NT2/D1 (cell line): Measurements from ENCODE around the gene TMED1.

Experiments used
- SUZ12 ChIP-seq: IDR thresholded peaks from 2 replicates; pipeline ENCODE4 v1.6.1; 2011; ENCODE audit not compliant: insufficient read length, insufficient read depth; ENCODE audit errors: extremely low read depth
- YY1 ChIP-seq: IDR thresholded peaks from 2 replicates; pipeline ENCODE4 v1.6.1; 2011; ENCODE audit not compliant: insufficient read length, insufficient read depth

DNA sequence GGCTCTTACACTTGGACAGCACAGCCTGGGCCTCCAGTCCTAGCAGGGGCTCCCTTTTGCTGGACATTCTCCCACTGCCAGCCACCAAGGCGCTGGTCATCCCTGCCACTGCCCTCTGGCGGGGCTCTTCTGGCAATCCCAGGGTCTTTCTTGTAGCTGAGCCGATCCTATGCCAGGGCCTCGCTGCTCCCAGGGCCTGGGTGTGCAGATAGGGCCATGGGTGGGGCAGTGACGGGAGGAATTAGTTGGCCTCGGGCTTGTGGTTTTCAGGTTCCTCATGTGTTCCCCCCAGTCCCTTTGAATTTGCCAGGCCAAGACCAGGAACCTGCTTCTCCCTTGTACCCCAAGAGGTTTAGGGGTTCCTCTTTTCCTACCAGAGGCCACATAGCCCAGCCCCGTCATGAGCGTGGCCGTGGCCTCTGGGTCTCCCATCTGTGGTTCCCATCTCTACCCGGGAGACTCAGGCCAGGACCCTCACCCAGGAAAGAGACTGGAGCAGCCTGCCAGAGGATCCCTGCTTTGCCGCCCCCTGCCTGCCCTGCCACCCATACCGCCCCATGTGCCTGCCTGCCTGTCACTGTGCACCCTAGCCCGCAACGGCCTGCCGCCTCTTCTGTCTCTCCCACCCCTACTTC, 26.2 kb downstream of the TMED1 start:
- TF ChIP-seq YY1 (no peak), SUZ12 (no peak)
